Neural cell (in vitro differentiated cells): ENCODE data around the gene SCFD1. TPM values are rescaled to one million over a fixed set of nuclear protein-coding genes. Genes with fewer than 3 reads are reported as not detected.
"Not testable (repeated sequence)": the region's sequence is repeated elsewhere in the genome, so short reads cannot be mapped to it uniquely, and the experiment has no call there.

Experiments
- H2AFZ ChIP-seq: fragments of 200-600, 300-800 bp; sonication (generic), shearing (Covaris generic); 2 replicates; pipeline ENCODE4 v1.6.0; 2014; ENCODE audit warnings: low read depth, mild to moderate bottlenecking, antibody characterized with exemption, low read length, moderate library complexity
- H3F3A ChIP-seq: fragments of 200-600 bp; shearing (Covaris generic); 2 replicates; pipeline ENCODE4 v1.6.1; 2016; ENCODE audit warnings: mild to moderate bottlenecking, moderate library complexity, mixed read lengths, antibody characterized with exemption, low read length; ENCODE audit not compliant: insufficient read depth, poor library complexity, severe bottlenecking
- H3K27ac ChIP-seq: fragments of 200-600, 300-800 bp; sonication (generic), shearing (Covaris generic); 2 replicates; pipeline ENCODE4 v1.5.1; 2014; ENCODE audit warnings: mild to moderate bottlenecking, low read length, moderate library complexity
- H3K27me3 ChIP-seq: fragments of 300-800, 200-600 bp; sonication (generic), shearing (Covaris generic); 2 replicates; pipeline ENCODE4 v1.6.0; 2014; ENCODE audit warnings: mild to moderate bottlenecking, low read depth, low read length, moderate library complexity; ENCODE audit not compliant: insufficient read depth
- H3K36me3 ChIP-seq: fragments of 300-800, 200-600 bp; sonication (generic), shearing (Covaris generic); 2 replicates; pipeline ENCODE4 v1.5.1; 2014; ENCODE audit warnings: mild to moderate bottlenecking, antibody characterized with exemption, low read length, moderate library complexity; ENCODE audit not compliant: insufficient read depth
- H3K4me2 ChIP-seq: fragments of 300-800, 200-600 bp; sonication (generic), shearing (Covaris generic); 2 replicates; pipeline ENCODE4 v1.6.0; 2014; ENCODE audit warnings: mild to moderate bottlenecking, low read length
- H3K4me3 ChIP-seq: fragments of 300-800, 200-600 bp; sonication (generic), shearing (Covaris generic); 2 replicates; pipeline ENCODE4 v1.5.1; 2014; ENCODE audit warnings: mild to moderate bottlenecking, low read length, moderate library complexity
- H3K79me2 ChIP-seq: fragments of 200-600 bp; shearing (Covaris generic); replicated peaks from 2 replicates; pipeline ENCODE4 v1.6.0; 2014; ENCODE audit warnings: mild to moderate bottlenecking, low read length, moderate library complexity; ENCODE audit not compliant: insufficient read depth
- H3K9ac ChIP-seq: fragments of 300-800, 200-600 bp; sonication (generic), shearing (Covaris generic); 2 replicates; pipeline ENCODE4 v1.6.1; 2016; ENCODE audit warnings: mild to moderate bottlenecking, low read length, mixed read lengths
- H3K9me2 ChIP-seq: fragments of 200-600 bp; shearing (Covaris generic); 2 replicates; pipeline ENCODE4 v1.6.1; 2016; ENCODE audit warnings: mild to moderate bottlenecking, low read length, mixed read lengths; ENCODE audit not compliant: insufficient read depth
- H3K9me3 ChIP-seq: fragments of 200-600, 300-800 bp; sonication (generic), shearing (Covaris generic); 2 replicates; pipeline ENCODE4 v1.6.1; 2016; ENCODE audit warnings: mild to moderate bottlenecking, mixed run types, low read length, moderate library complexity, mixed read lengths
- H4K20me1 ChIP-seq: fragments of 200-600 bp; shearing (Covaris generic); 2 replicates; pipeline ENCODE4 v1.6.1; 2016; ENCODE audit warnings: mild to moderate bottlenecking, mixed run types; ENCODE audit not compliant: insufficient read depth
- EP300 ChIP-seq: fragments of 450-650 bp; conservative IDR thresholded peaks from 2 replicates; pipeline ENCODE4 v1.6.1; 2014; ENCODE audit warnings: antibody characterized with exemption, mild to moderate bottlenecking, moderate library complexity; ENCODE audit not compliant: poor library complexity, severe bottlenecking
- EZH2 ChIP-seq: fragments of 200-600, 300-800 bp; shearing (Covaris generic), sonication (generic); IDR thresholded peaks from 2 replicates; pipeline ENCODE4 v1.6.1; 2014; ENCODE audit warnings: antibody characterized with exemption, low read length, borderline replicate concordance, mild to moderate bottlenecking; ENCODE audit not compliant: insufficient read depth, poor library complexity, severe bottlenecking
- MXI1 ChIP-seq: fragments of 450-650 bp; conservative IDR thresholded peaks from 2 replicates; pipeline ENCODE4 v1.6.1; 2014; ENCODE audit warnings: antibody characterized with exemption, mild to moderate bottlenecking; ENCODE audit not compliant: poor library complexity, severe bottlenecking
- POLR2AphosphoS5 ChIP-seq: IDR thresholded peaks from 2 replicates; pipeline ENCODE4 v1.6.1; 2012
- RAD21 ChIP-seq: fragments of 450-650 bp; conservative IDR thresholded peaks from 2 replicates; pipeline ENCODE4 v1.6.1; 2014; ENCODE audit warnings: antibody characterized with exemption, mild to moderate bottlenecking, moderate library complexity
- SMC3 ChIP-seq: fragments of 450-650 bp; conservative IDR thresholded peaks from 2 replicates; pipeline ENCODE4 v1.6.1; 2014; ENCODE audit warnings: antibody characterized with exemption, mild to moderate bottlenecking, moderate library complexity; ENCODE audit not compliant: poor library complexity
- TAF1 ChIP-seq: IDR thresholded peaks from 2 replicates; pipeline ENCODE4 v1.6.1; 2012; ENCODE audit warnings: low read depth
- polyA plus RNA-seq: library from polyadenylated mRNA; depleted of rRNA; stranded (reverse); fragments of >200 nt; gene quantifications from 2 replicates; pipeline ENCODE4 v1.2.3, GENCODE V29; 2014
- TF ChIP-seq, protein P1 (sequence below): fragments of 450-650 bp; IDR thresholded peaks from 2 replicates; pipeline ENCODE4 v1.5.1; 2014; ENCODE audit warnings: antibody characterized with exemption, mild to moderate bottlenecking, moderate library complexity; ENCODE audit not compliant: poor library complexity, severe bottlenecking
- TF ChIP-seq, protein P2 (sequence below): IDR thresholded peaks from 2 replicates; pipeline ENCODE4 v1.6.1; 2012; ENCODE audit warnings: borderline replicate concordance

SCFD1 gene
- polyA plus RNA-seq, 1 donor from 2014 or later, result 99.4 TPM

DNA sequence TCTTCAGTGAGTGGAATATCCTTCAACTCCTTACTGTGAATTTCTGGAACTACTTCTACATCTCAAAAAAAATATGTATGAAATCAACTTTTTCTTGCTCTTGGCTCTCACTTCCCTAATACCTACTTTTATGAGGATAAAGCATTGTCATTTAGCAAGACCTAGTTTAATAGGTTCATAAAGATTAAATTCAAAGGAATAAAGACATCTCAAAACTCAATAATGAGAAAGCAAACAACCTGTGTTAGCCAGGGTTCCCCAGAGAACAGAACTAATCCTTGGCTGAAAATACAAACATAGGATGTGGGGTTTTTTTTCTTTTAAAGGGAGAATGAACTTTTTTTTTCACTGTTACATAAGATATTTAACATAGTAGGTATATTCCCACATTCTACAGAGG lies 57.9 kb downstream of the SCFD1 start:
- Histone ChIP-seq H4K20me1 (no peaks in the 10 kb centered on the region), H3F3A (no peaks in the 10 kb centered on the region), H3K9ac (no peak overlapping the region), H3K9me2 (no peaks in the 10 kb centered on the region), H3K36me3 (no peaks in the 10 kb centered on the region), H3K9me3 (no peaks in the 10 kb centered on the region), H2AFZ (no peak overlapping the region), H3K4me2 (no peak overlapping the region), H3K4me3 (no peak overlapping the region), H3K27ac (no peak overlapping the region), H3K27me3 (no peaks in the 10 kb centered on the region), H3K79me2 (no peaks in the 10 kb centered on the region)
- TF ChIP-seq POLR2AphosphoS5, result no peak
- TF ChIP-seq, protein P1, sequence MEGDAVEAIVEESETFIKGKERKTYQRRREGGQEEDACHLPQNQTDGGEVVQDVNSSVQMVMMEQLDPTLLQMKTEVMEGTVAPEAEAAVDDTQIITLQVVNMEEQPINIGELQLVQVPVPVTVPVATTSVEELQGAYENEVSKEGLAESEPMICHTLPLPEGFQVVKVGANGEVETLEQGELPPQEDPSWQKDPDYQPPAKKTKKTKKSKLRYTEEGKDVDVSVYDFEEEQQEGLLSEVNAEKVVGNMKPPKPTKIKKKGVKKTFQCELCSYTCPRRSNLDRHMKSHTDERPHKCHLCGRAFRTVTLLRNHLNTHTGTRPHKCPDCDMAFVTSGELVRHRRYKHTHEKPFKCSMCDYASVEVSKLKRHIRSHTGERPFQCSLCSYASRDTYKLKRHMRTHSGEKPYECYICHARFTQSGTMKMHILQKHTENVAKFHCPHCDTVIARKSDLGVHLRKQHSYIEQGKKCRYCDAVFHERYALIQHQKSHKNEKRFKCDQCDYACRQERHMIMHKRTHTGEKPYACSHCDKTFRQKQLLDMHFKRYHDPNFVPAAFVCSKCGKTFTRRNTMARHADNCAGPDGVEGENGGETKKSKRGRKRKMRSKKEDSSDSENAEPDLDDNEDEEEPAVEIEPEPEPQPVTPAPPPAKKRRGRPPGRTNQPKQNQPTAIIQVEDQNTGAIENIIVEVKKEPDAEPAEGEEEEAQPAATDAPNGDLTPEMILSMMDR, result no peak
- TF ChIP-seq, protein P2, sequence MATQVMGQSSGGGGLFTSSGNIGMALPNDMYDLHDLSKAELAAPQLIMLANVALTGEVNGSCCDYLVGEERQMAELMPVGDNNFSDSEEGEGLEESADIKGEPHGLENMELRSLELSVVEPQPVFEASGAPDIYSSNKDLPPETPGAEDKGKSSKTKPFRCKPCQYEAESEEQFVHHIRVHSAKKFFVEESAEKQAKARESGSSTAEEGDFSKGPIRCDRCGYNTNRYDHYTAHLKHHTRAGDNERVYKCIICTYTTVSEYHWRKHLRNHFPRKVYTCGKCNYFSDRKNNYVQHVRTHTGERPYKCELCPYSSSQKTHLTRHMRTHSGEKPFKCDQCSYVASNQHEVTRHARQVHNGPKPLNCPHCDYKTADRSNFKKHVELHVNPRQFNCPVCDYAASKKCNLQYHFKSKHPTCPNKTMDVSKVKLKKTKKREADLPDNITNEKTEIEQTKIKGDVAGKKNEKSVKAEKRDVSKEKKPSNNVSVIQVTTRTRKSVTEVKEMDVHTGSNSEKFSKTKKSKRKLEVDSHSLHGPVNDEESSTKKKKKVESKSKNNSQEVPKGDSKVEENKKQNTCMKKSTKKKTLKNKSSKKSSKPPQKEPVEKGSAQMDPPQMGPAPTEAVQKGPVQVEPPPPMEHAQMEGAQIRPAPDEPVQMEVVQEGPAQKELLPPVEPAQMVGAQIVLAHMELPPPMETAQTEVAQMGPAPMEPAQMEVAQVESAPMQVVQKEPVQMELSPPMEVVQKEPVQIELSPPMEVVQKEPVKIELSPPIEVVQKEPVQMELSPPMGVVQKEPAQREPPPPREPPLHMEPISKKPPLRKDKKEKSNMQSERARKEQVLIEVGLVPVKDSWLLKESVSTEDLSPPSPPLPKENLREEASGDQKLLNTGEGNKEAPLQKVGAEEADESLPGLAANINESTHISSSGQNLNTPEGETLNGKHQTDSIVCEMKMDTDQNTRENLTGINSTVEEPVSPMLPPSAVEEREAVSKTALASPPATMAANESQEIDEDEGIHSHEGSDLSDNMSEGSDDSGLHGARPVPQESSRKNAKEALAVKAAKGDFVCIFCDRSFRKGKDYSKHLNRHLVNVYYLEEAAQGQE, result no peak
- TF ChIP-seq SMC3, result no peak
- TF ChIP-seq EP300, result no peak
- TF ChIP-seq TAF1, result no peak
- no peak for TF ChIP-seq MXI1
- TF ChIP-seq EZH2, result no peak
- TF ChIP-seq RAD21, result no peak

DNA sequence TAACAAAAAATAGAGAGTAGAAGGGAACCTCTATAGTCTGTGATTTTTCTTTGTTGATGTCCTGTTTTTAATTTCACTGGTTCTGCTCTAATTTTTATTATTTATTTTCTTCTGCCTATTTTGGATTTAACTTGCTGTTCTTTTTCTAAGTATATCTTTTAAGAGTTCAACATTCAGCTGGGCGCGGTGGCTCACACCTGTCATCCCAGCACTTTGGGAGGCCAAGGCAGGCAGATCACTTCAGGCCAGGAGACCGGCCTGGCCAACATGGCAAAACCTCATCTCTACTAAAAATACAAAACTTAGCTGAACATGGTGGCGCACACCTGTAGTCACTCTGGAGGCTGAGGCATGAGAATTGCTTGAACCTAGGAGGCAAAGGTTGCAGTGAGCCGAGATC lies 58.7 kb downstream of the SCFD1 start:
- not testable (repeated sequence) for H4K20me1 ChIP-seq, H3K9me2 ChIP-seq, H3K79me2 ChIP-seq, H2AFZ ChIP-seq, H3K9me3 ChIP-seq, H3K4me2 ChIP-seq, H3K36me3 ChIP-seq, H3K9ac ChIP-seq, H3K27ac ChIP-seq, H3F3A ChIP-seq, H3K4me3 ChIP-seq, H3K27me3 ChIP-seq

DNA sequence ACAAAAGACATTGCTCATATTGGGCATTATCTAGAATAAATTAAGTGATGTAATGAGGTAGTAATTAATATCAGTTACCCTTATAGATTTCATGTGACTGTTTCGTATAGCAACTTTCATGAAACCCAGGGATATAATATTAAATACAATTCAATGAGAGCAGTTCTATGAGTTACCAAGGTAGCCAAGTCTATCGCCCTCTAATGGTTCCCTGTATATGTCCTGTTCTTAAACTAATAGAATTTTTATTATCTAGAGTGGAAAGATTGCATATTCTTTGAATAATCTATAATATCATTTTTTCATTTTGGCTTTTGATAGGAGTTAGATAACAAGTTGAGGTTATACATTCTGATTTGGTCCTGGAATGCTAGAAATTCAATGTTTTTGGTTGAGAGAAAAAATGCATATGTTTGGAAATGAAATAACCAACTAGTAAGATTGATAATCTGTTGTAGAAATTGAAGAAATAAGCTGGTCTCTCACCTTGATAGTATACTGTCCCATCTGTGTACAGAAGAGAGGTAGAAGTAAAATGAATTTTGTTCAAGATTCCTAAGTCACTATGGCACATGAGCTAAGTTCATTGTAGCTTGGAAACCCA lies 59.7 kb downstream of the SCFD1 start:
- Histone ChIP-seq H3K4me3 (no peak overlapping the region), H4K20me1 (no peaks in the 10 kb centered on the region), H3F3A (no peaks in the 10 kb centered on the region), H3K9me2 (no peaks in the 10 kb centered on the region), H2AFZ (no peak overlapping the region), H3K27me3 (no peaks in the 10 kb centered on the region), H3K27ac (no peak overlapping the region), H3K9me3 (no peaks in the 10 kb centered on the region), H3K4me2 (no peak overlapping the region), H3K9ac (no peak overlapping the region), H3K79me2 (no peaks in the 10 kb centered on the region), H3K36me3 (no peaks in the 10 kb centered on the region)
- TF ChIP-seq, protein P2, result no peak
- TF ChIP-seq TAF1 (no peak), POLR2AphosphoS5 (no peak)

DNA sequence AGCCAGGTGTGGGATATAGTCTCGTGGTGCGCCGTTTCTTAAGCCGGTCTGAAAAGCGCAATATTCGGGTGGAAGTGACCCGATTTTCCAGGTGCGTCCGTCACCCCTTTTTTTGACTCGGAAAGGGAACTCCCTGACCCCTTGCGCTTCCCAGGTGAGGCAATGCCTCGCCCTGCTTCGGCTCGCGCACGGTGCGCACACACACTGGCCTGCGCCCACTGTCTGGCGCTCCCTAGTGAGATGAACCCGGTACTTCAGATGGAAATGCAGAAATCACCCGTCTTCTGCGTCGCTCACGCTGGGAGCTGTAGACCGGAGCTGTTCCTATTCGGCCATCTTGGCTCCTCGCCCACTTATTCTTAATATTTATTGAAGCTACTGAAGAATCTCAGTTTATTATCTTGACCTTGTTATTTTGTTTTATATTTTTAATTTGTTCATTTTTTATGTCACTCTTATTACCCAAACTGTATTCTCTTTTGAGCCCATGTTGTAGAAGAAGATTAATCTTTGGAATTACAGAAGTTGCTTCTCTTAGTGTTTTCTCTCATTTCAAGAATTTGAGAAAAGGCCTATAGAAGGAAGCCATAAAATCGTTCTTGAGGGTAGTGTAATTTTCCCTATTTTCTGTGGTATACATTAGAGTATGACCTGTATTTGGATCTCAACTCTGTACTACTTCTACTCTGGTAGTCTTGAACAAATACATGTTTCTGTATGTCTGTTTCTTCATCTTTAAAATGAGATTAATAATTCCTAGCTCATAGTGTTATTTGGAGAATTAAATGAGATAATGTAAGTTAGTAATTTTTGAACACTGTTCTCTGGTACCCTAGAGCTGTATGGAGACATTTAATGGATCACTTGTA lies 68.6 kb downstream of the SCFD1 start:
- not testable (repeated sequence) for H3K9me3 ChIP-seq, H4K20me1 ChIP-seq, H3K79me2 ChIP-seq, H2AFZ ChIP-seq, H3K4me2 ChIP-seq, H3K4me3 ChIP-seq, H3K36me3 ChIP-seq, H3F3A ChIP-seq, H3K9ac ChIP-seq, H3K27me3 ChIP-seq, H3K9me2 ChIP-seq, H3K27ac ChIP-seq
